Thyroid gland (tissue), 4 donors: ENCODE data around the gene TCERG1L.

ENCODE experiments used
- POLR2A ChIP-seq, 2 donors: fragments of 450-650 bp; IDR thresholded peaks; one replicate each; pipeline ENCODE4 v1.6.1; 2017; ENCODE audit warnings: antibody characterized with exemption in 2 of 2, mild to moderate bottlenecking in 2 of 2, moderate library complexity in 1 of 2
- TF ChIP-seq, protein P1 (sequence below), 6 experiments: fragments of 200-600 bp in 3 of 6; fragments of 450-650 bp in 3 of 6; sonication (generic) in 3 of 6; IDR thresholded peaks; one replicate each; pipeline ENCODE4 v1.5.1; 2016 to 2019; ENCODE audit warnings: antibody characterized with exemption in 6 of 6, mild to moderate bottlenecking in 2 of 6, inconsistent platforms in 1 of 6, moderate library complexity in 1 of 6

DNA sequence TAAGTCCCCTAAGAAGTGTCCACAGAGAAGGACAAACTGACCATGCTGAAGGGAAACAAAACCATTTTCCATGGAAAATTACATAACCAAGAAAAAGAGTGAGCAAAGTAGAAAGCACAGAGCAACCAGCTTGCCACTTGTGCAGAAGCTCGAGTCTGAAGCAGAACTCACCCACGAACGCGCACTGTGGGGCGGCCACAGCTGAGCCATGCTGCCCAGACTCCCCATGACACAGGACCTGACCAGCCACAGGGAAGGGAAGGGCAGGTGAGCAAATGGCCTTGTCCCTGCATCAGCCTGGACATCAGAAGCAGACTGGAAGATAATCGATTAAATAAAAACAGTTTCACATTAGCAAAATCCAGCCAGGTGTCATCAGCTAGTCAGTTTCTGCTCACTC, 95.7 kb downstream of the TCERG1L start:
- no peak for TF ChIP-seq POLR2A (IDR thresholded peaks at IDR 0.05)
- TF ChIP-seq, protein P1, sequence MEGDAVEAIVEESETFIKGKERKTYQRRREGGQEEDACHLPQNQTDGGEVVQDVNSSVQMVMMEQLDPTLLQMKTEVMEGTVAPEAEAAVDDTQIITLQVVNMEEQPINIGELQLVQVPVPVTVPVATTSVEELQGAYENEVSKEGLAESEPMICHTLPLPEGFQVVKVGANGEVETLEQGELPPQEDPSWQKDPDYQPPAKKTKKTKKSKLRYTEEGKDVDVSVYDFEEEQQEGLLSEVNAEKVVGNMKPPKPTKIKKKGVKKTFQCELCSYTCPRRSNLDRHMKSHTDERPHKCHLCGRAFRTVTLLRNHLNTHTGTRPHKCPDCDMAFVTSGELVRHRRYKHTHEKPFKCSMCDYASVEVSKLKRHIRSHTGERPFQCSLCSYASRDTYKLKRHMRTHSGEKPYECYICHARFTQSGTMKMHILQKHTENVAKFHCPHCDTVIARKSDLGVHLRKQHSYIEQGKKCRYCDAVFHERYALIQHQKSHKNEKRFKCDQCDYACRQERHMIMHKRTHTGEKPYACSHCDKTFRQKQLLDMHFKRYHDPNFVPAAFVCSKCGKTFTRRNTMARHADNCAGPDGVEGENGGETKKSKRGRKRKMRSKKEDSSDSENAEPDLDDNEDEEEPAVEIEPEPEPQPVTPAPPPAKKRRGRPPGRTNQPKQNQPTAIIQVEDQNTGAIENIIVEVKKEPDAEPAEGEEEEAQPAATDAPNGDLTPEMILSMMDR (IDR thresholded peaks at IDR 0.05), result no peak
